Naive B cell (primary cell): ENCODE data around the gene CDC34. TPM values are rescaled to one million over a fixed set of nuclear protein-coding genes. Genes with fewer than 3 reads are reported as not detected.

Experiments
- ATAC-seq, 2 donors: fragments of 150-1000 bp; cut with Tn5 transposase; 2 replicates each; pipeline ENCODE4 v1.10.0; 2021; ENCODE audit warnings: low read depth in 2 of 2, mild to moderate bottlenecking in 2 of 2, moderate library complexity in 2 of 2
- DNase-seq: peaks from one replicate; pipeline ENCODE4 v3.0.0; 2022
- H3K27ac Mint-ChIP-seq, 6 donors: one replicate each; pipeline ENCODE4 v1.8.0; 2020 to 2022; ENCODE audit warnings: mild to moderate bottlenecking in 6 of 6, mixed read lengths in 6 of 6, moderate library complexity in 5 of 6, inconsistent platforms in 2 of 6
- H3K27me3 Mint-ChIP-seq, 3 donors: one replicate each; pipeline ENCODE4 v1.8.0; 2021 to 2022; ENCODE audit warnings: mixed read lengths in 3 of 3, mild to moderate bottlenecking in 1 of 3
- H3K36me3 Mint-ChIP-seq, 2 donors: one replicate each; pipeline ENCODE4 v1.8.0; 2020 to 2022; ENCODE audit warnings: mixed read lengths in 2 of 2, inconsistent platforms in 1 of 2, mild to moderate bottlenecking in 1 of 2
- H3K4me1 Mint-ChIP-seq, 3 donors: one replicate each; pipeline ENCODE4 v1.8.0; 2020 to 2022; ENCODE audit warnings: mixed read lengths in 3 of 3, inconsistent platforms in 1 of 3, mild to moderate bottlenecking in 1 of 3, moderate library complexity in 1 of 3
- H3K4me3 Mint-ChIP-seq, 8 donors: one replicate each; pipeline ENCODE4 v1.8.0; 2020 to 2022; ENCODE audit warnings: mild to moderate bottlenecking in 8 of 8, mixed read lengths in 8 of 8, moderate library complexity in 8 of 8, inconsistent platforms in 2 of 8
- H3K9me3 Mint-ChIP-seq, 7 donors: one replicate each; pipeline ENCODE4 v1.8.0; 2020 to 2022; ENCODE audit warnings: mixed read lengths in 7 of 7, mild to moderate bottlenecking in 5 of 7, inconsistent platforms in 2 of 7, moderate library complexity in 1 of 7
- polyA plus RNA-seq, 6 donors: library from polyadenylated mRNA; unstranded; fragments of 300-500 nt; fragmentation: Illumina TruSeq; gene quantifications; one replicate each; pipeline ENCODE4 v1.2.3, GENCODE V29; 2021; ENCODE audit warnings: low read depth in 6 of 6

CDC34 gene
- polyA plus RNA-seq, 6 donors from 2014 or later: 17.7 to 30.6 (median 19.4) TPM

GRCh38 chr19:570251-570686 lies 38.7 kb downstream of the CDC34 start:
- ATAC-seq: no peak
- no peak for DNase-seq
- Mint-ChIP-seq H3K9me3 (no peaks in the 10 kb centered on the region), H3K4me3 (peak overlapping the region; percentile 58 to 95 (median 79)), H3K27me3 (no peaks in the 10 kb centered on the region), H3K4me1 (peaks cover 28 to 34% (median 32%) of the 10 kb centered on the region in 3 donors), H3K27ac (peak overlapping the region in 3 of 6 donors; percentile 35 to 78 (median 54)), H3K36me3 (no peaks in the 10 kb centered on the region)

GRCh38 chr19:570937-571565 lies 39.5 kb downstream of the CDC34 start:
- no peaks in the 10 kb centered on the region for H3K36me3 Mint-ChIP-seq
- no peaks in the 10 kb centered on the region for H3K27me3 Mint-ChIP-seq
- ATAC-seq (peak; percentile 14 to 15), DNase-seq (peak; percentile 61)
- H3K27ac Mint-ChIP-seq: peak overlapping the region; percentile 76 to 99 (median 97)
- peak overlapping the region; percentile 88 to 100 (median 98) for H3K4me3 Mint-ChIP-seq
- H3K9me3 Mint-ChIP-seq: no peaks in the 10 kb centered on the region
- peaks cover 28 to 37% (median 34%) of the 10 kb centered on the region in 3 donors for H3K4me1 Mint-ChIP-seq

DNA sequence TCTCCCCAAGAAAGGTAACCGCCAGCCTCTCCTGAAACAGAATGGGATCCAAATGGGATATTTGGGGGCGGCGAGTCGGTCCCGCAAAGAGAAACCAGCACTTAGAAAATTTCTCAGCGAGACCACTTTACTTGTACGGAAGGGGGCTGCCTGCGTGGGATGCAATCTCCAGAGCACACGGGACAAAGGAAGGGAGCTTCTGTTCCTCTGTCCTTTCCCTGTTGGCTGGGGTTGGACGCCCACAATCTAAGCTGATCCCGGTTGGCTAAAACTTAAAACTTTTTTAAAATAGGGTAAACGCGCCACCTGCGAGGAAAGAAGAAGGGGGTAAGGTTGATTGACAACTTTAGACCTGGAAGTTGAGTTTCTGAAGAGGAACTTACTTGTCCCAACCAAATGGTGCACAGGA lies 40.0 kb downstream of the CDC34 start:
- peak; percentile 19 to 34 for ATAC-seq
- H3K27ac Mint-ChIP-seq: peak overlapping the region; percentile 76 to 99 (median 97)
- DNase-seq: peak; percentile 45

DNA sequence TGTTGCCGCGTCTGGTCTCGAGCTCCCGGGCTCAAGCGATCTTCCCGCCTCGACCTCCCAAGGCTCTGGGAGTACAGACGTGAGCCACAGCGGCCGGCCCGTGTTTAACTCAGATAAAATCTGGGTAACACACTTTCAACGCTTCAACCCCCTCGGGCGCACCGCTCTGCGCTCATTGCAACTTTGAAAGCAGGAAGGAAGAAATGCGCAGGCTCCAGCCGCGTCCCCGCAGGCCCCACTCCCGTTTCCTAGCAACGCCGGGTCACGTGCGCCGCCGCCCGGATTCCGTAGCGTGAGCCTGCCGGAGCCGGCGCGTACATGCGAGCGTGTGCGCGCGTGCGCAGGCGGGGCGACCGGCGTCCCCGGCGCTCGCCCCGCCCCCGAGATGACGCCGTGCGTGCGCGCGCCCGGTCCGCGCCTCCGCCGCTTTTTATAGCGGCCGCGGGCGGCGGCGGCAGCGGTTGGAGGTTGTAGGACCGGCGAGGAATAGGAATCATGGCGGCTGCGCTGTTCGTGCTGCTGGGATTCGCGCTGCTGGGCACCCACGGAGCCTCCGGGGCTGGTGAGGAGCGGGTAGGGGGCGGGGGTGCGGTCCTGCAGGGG lies 40.7 kb downstream of the CDC34 start, which contains the start of gene BSG:
BSG (plus strand) TSS at position 457 of the 603 bp plus-strand sequence; CDS start at position 496, 39 bp downstream.
- Mint-ChIP-seq H3K27ac (peak within 1 kb of the TSS; percentile 96 to 99 (median 98)), H3K36me3 (no peaks in the 10 kb centered on the region), H3K9me3 (no peaks in the 10 kb centered on the region), H3K27me3 (no peaks in the 10 kb centered on the region), H3K4me3 (peak within 1 kb of the TSS; percentile 88 to 100 (median 98)), H3K4me1 (peaks cover 30 to 47% (median 34%) of the 10 kb centered on the region in 3 donors)
- ATAC-seq (peak; percentile 85 to 88), DNase-seq (peak; percentile 98)

More for the DNA sequence above, 40.0 kb downstream of the CDC34 start:
- Mint-ChIP-seq H3K4me3 (peak overlapping the region; percentile 88 to 100 (median 98)), H3K4me1 (peaks cover 28 to 42% (median 34%) of the 10 kb centered on the region in 3 donors), H3K36me3 (no peaks in the 10 kb centered on the region), H3K27me3 (no peaks in the 10 kb centered on the region), H3K9me3 (no peaks in the 10 kb centered on the region)

- no peaks in the 10 kb centered on the region for H3K36me3 Mint-ChIP-seq
- peak overlapping the region in 4 of 6 donors; percentile 42 to 96 (median 72) for H3K27ac Mint-ChIP-seq
- DNase-seq: no peak
- no peaks in the 10 kb centered on the region for H3K9me3 Mint-ChIP-seq
- H3K4me1 Mint-ChIP-seq: peaks cover 30 to 47% (median 34%) of the 10 kb centered on the region in 3 donors
- H3K27me3 Mint-ChIP-seq: no peaks in the 10 kb centered on the region
- peak in 1 of 2 donors; percentile 21 for ATAC-seq
- H3K4me3 Mint-ChIP-seq: peak overlapping the region; percentile 88 to 100 (median 98)
These were observed 41.4 kb downstream of the CDC34 start for GRCh38 chr19:572743-573518.

DNA sequence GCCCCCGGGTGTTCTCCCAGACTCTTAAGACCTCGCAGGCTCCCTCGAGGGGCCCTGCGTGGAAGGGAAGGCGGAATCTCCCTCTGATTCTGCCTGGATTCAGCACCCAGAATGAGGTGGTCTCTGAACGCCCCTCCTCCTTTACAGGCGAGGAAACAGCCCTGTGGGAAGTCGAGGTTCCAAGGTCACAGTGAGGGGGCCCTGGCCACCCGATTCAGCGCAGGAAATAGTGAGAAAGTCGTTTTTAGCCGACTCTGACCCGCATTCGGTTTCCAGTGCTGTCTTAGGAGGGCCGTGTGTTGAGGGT lies 41.9 kb downstream of the CDC34 start:
- peak overlapping the region in 5 of 6 donors; percentile 24 to 96 (median 47) for H3K27ac Mint-ChIP-seq
- DNase-seq: no peak
- no peaks in the 10 kb centered on the region for H3K9me3 Mint-ChIP-seq
- no peaks in the 10 kb centered on the region for H3K36me3 Mint-ChIP-seq
- H3K4me1 Mint-ChIP-seq: peaks cover 33 to 47% (median 34%) of the 10 kb centered on the region in 3 donors
- ATAC-seq: no peak
- no peaks in the 10 kb centered on the region for H3K27me3 Mint-ChIP-seq
- peak overlapping the region; percentile 76 to 96 (median 88) for H3K4me3 Mint-ChIP-seq

DNA sequence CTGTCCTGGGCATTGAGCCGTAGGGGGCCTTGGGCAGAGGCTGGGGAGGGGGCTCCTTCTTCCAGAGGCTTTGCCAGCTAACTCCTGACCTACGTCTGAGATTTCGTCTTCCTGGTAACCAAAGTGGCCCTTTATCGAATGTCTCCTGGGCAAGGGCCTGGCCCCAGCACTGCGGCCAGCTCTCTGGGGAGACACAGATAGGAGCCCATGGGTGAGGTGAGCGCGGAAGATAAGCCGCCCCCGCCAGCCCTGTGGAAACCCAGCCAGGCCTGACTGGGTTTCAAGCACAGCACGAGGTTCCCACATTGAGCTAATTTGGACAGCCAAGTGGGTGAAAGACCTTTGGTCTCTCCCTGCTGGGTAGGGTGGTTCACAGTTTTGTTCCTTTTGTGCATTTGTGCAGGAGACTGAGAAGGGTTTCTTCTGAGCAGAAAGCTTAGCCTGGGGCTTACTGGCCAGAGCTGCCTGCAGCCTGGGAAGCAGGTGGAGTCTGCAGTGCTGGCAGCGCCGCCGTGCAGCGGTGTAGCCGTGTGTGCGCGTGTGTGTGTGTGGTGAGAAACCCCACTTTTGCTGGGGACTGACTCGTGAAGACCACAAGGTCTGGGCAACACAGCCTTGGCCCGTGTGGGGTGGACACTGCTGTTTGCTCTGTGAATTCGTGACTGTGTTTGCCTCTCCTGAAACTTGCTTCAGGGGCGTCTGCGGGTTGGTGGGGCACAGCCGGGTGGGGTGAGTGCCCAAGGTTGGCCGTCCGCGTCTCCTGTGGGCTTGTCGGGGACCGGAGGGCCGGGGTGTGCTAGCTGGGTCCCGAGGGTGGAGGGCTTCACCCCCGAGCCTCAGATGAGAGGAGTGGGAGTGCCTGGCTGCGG lies 43.3 kb downstream of the CDC34 start:
- no peaks in the 10 kb centered on the region for H3K27me3 Mint-ChIP-seq
- DNase-seq: no peak
- no peak overlapping the region for H3K27ac Mint-ChIP-seq
- H3K4me3 Mint-ChIP-seq: peak overlapping the region in 7 of 8 donors; percentile 51 to 96 (median 76)
- peaks cover 31 to 47% (median 33%) of the 10 kb centered on the region in 3 donors for H3K4me1 Mint-ChIP-seq
- no peaks in the 10 kb centered on the region for H3K36me3 Mint-ChIP-seq
- H3K9me3 Mint-ChIP-seq: no peaks in the 10 kb centered on the region
- no peak for ATAC-seq

DNA sequence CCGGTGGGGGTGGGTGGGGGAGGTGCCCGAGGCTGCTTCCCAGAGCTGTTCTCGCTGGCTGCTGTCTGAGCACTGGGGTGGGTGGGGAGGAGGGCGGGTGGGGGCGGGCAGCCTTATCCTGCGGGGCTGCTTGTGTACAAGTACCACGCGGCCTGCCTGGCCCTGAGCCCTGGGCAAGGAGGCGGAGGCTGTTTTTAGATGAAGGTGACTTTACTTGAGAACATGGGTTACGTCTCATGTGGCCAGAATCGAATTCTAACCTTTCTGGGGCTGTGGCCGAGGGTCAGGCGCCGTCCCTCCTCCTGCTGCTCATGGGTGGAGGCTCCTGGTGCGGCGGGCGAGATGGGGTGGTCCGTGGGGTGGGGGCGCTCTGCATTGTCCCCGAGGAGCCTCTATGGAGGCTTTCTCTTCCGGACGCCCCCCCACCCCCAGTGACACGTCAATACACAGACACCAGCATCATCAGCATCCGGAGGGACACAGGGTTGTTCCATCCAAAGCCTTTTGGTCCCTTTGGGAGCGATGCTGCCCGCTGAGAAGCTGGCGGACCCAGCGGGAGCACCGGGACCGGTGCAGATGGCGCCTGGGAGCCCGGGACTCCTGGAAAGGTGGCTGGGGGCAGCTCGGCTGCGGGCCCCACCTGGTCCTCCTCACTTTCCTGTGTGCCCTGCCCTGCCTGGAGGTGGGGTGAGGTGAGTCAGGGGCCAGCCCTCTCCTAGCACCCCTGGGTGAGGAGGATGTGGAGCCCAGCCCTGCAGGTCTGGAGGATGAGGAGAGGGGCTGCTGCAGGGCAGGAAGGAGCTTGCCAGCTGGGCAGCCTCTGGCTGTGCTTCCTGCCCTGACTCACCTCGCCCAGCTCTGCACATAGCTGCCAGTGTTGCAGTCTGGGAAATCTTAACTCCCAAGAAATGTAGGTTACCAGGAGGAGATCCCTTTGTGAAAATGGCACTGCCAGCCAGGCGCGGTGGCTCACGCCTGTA lies 44.3 kb downstream of the CDC34 start:
- peak overlapping the region in 2 of 8 donors; percentile 54 to 95 for H3K4me3 Mint-ChIP-seq

GRCh38 chr19:576768-577438 lies 45.3 kb downstream of the CDC34 start:
- Mint-ChIP-seq H3K27me3 (no peaks in the 10 kb centered on the region), H3K27ac (no peak overlapping the region), H3K9me3 (no peaks in the 10 kb centered on the region), H3K4me1 (peaks cover 20 to 36% (median 26%) of the 10 kb centered on the region in 3 donors), H3K36me3 (no peaks in the 10 kb centered on the region), H3K4me3 (peak overlapping the region in 2 of 8 donors; percentile 12 to 33)
- ATAC-seq (no peak), DNase-seq (no peak)

More for the DNA sequence above, 44.3 kb downstream of the CDC34 start:
- Mint-ChIP-seq H3K27ac (no peak overlapping the region), H3K4me1 (peaks cover 29 to 45% (median 32%) of the 10 kb centered on the region in 3 donors), H3K27me3 (no peaks in the 10 kb centered on the region), H3K9me3 (no peaks in the 10 kb centered on the region), H3K36me3 (no peaks in the 10 kb centered on the region)
- ATAC-seq: no peak
- no peak for DNase-seq

GRCh38 chr19:577439-578392 lies 46.2 kb downstream of the CDC34 start:
- ATAC-seq: no peak
- DNase-seq: no peak
- Mint-ChIP-seq H3K36me3 (no peaks in the 10 kb centered on the region), H3K9me3 (no peaks in the 10 kb centered on the region), H3K4me3 (peak overlapping the region in 3 of 8 donors; percentile 12 to 66 (median 33)), H3K4me1 (peaks cover 18 to 30% (median 20%) of the 10 kb centered on the region in 3 donors), H3K27ac (no peak overlapping the region), H3K27me3 (no peaks in the 10 kb centered on the region)
